ENCODE data around the gene SREBF2.

Gene SREBF2

GRCh38 chr22:41816871-41817270, 16.0 kb upstream of the SREBF2 start:
- peaks cover 14% of the 10 kb centered on the region; the same call in 1 of the 2 replicates for H3K79me2 ChIP-seq (ENCODE audit: insufficient read depth, low read length)
- H3K9ac ChIP-seq (ENCODE audit: low read depth, low read length, poor library complexity, severe bottlenecking), result no peak overlapping the region
- no peaks in the 10 kb centered on the region for H4K20me1 ChIP-seq (ENCODE audit: insufficient read depth, low read length, poor library complexity, severe bottlenecking)
- no peak overlapping the region for H3K4me3 ChIP-seq (ENCODE audit: low read length, poor library complexity, severe bottlenecking)
- H3K9me3 ChIP-seq (ENCODE audit: insufficient read depth, low read depth, low read length), result no peaks in the 10 kb centered on the region
- H3F3A ChIP-seq (ENCODE audit: low read depth), result no peaks in the 10 kb centered on the region
- H3K9me2 ChIP-seq (replicated peaks; ENCODE audit: low read depth, low read length), result no peaks in the 10 kb centered on the region
- H3K4me1 ChIP-seq (ENCODE audit: insufficient read depth, low read length, poor library complexity, severe bottlenecking), result no peaks in the 10 kb centered on the region
- TF ChIP-seq, protein P1, sequence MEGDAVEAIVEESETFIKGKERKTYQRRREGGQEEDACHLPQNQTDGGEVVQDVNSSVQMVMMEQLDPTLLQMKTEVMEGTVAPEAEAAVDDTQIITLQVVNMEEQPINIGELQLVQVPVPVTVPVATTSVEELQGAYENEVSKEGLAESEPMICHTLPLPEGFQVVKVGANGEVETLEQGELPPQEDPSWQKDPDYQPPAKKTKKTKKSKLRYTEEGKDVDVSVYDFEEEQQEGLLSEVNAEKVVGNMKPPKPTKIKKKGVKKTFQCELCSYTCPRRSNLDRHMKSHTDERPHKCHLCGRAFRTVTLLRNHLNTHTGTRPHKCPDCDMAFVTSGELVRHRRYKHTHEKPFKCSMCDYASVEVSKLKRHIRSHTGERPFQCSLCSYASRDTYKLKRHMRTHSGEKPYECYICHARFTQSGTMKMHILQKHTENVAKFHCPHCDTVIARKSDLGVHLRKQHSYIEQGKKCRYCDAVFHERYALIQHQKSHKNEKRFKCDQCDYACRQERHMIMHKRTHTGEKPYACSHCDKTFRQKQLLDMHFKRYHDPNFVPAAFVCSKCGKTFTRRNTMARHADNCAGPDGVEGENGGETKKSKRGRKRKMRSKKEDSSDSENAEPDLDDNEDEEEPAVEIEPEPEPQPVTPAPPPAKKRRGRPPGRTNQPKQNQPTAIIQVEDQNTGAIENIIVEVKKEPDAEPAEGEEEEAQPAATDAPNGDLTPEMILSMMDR (conservative IDR thresholded peaks at IDR 0.05; ENCODE audit: low read length), result no peak
- no peak for TF ChIP-seq EZH2phosphoT487 (IDR thresholded peaks at IDR 0.05; ENCODE audit: borderline replicate concordance)
- H3K36me3 ChIP-seq (ENCODE audit: insufficient read depth, low read length), result peaks cover 43% of the 10 kb centered on the region; the same call in 1 of the 2 replicates
- H3K4me2 ChIP-seq (ENCODE audit: low read depth, low read length, poor library complexity, severe bottlenecking), result no peak overlapping the region
- H2AFZ ChIP-seq (ENCODE audit: low read length), result no peak overlapping the region
- H3K27me3 ChIP-seq (ENCODE audit: insufficient read depth, low read length, poor library complexity, severe bottlenecking), result no peaks in the 10 kb centered on the region

GRCh38 chr22:41818011-41818410, 14.9 kb upstream of the SREBF2 start:
- Histone ChIP-seq H4K20me1 (ENCODE audit: insufficient read depth, low read length, poor library complexity, severe bottlenecking) (no peaks in the 10 kb centered on the region), H3K9ac (ENCODE audit: low read depth, low read length, poor library complexity, severe bottlenecking) (no peak overlapping the region), H2AFZ (ENCODE audit: low read length) (no peak overlapping the region), H3K9me3 (ENCODE audit: insufficient read depth, low read depth, low read length) (no peaks in the 10 kb centered on the region), H3K79me2 (ENCODE audit: insufficient read depth, low read length) (peaks cover 10% of the 10 kb centered on the region; the same call in 1 of the 2 replicates), H3K4me3 (ENCODE audit: low read length, poor library complexity, severe bottlenecking) (no peak overlapping the region), H3K9me2 (replicated peaks; ENCODE audit: low read depth, low read length) (no peaks in the 10 kb centered on the region), H3F3A (ENCODE audit: low read depth) (no peaks in the 10 kb centered on the region), H3K4me2 (ENCODE audit: low read depth, low read length, poor library complexity, severe bottlenecking) (no peak overlapping the region), H3K36me3 (ENCODE audit: insufficient read depth, low read length) (peaks cover 40% of the 10 kb centered on the region; the same call in 1 of the 2 replicates), H3K27me3 (ENCODE audit: insufficient read depth, low read length, poor library complexity, severe bottlenecking) (no peaks in the 10 kb centered on the region), H3K4me1 (ENCODE audit: insufficient read depth, low read length, poor library complexity, severe bottlenecking) (no peaks in the 10 kb centered on the region)
- TF ChIP-seq, protein P1 (conservative IDR thresholded peaks at IDR 0.05; ENCODE audit: low read length), result no peak
- TF ChIP-seq EZH2phosphoT487 (IDR thresholded peaks at IDR 0.05; ENCODE audit: borderline replicate concordance), result no peak

DNA sequence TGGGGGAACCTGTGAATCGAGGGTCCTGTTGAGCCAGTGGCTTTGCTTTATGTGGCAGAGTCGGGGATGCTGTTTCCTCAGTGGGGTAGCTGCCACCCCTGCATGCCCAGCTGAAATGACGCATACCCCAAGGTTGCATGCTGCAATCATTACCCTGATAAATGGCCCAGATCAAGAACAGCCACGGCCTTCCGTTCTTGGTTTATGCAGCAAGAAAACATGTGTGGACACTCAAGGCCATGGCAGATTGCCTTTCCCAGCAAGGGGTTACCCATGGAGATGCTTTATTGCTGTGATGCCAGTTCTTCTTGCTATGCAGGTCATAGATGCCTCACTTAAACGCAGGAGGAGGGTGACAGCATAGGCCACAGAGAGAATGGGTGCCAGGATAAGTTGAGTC, 14.3 kb upstream of the SREBF2 start:
- H3K4me2 ChIP-seq (ENCODE audit: low read depth, low read length, poor library complexity, severe bottlenecking), result no peak overlapping the region

More for the DNA sequence above, 14.3 kb upstream of the SREBF2 start:
- Histone ChIP-seq H3K36me3 (ENCODE audit: insufficient read depth, low read length) (peaks cover 38% of the 10 kb centered on the region; the same call in 1 of the 2 replicates), H3K4me3 (ENCODE audit: low read length, poor library complexity, severe bottlenecking) (no peak overlapping the region), H3K27me3 (ENCODE audit: insufficient read depth, low read length, poor library complexity, severe bottlenecking) (no peaks in the 10 kb centered on the region), H3K9me2 (replicated peaks; ENCODE audit: low read depth, low read length) (no peaks in the 10 kb centered on the region), H3K4me1 (ENCODE audit: insufficient read depth, low read length, poor library complexity, severe bottlenecking) (no peaks in the 10 kb centered on the region), H4K20me1 (ENCODE audit: insufficient read depth, low read length, poor library complexity, severe bottlenecking) (no peaks in the 10 kb centered on the region), H3K79me2 (ENCODE audit: insufficient read depth, low read length) (peaks cover 5% of the 10 kb centered on the region; the same call in 1 of the 2 replicates), H3F3A (ENCODE audit: low read depth) (no peaks in the 10 kb centered on the region), H3K9ac (ENCODE audit: low read depth, low read length, poor library complexity, severe bottlenecking) (no peak overlapping the region), H3K9me3 (ENCODE audit: insufficient read depth, low read depth, low read length) (no peaks in the 10 kb centered on the region), H2AFZ (ENCODE audit: low read length) (no peak overlapping the region)
- TF ChIP-seq, protein P1 (conservative IDR thresholded peaks at IDR 0.05; ENCODE audit: low read length), result no peak
- no peak for TF ChIP-seq EZH2phosphoT487 (IDR thresholded peaks at IDR 0.05; ENCODE audit: borderline replicate concordance)

Data from Loucy (cell line).